Thoracic aorta (tissue), 2 donors: Measurements from ENCODE around the gene MIER2. TPM values are rescaled to one million over a fixed set of nuclear protein-coding genes. Genes with fewer than 3 reads are reported as not detected.

ENCODE experiments used
- ATAC-seq: fragments of 150-250 bp; one replicate; pipeline ENCODE4 v1.8.0; 2017; ENCODE audit warnings: low read depth; ENCODE audit not compliant: insufficient number of reproducible peaks, low FRiP score
- DNase-seq: peaks from one replicate; pipeline ENCODE4 v3.0.0-alpha.2; 2020; ENCODE audit warnings: low spot score
- H3K27ac ChIP-seq, 2 donors: fragments of 200-600 bp; sonication (generic); 1 replicate in 1 of 2; 2 replicates in 1 of 2; pipeline ENCODE4 v1.5.1; 2016; ENCODE audit warnings: mild to moderate bottlenecking in 2 of 2, moderate library complexity in 2 of 2
- H3K27me3 ChIP-seq: fragments of 200-600 bp; sonication (generic); replicated peaks from 2 replicates; pipeline ENCODE4 v1.6.0; 2016; ENCODE audit warnings: mild to moderate bottlenecking; ENCODE audit not compliant: insufficient read depth
- H3K36me3 ChIP-seq: fragments of 200-600 bp; sonication (generic); one replicate; pipeline ENCODE4 v1.5.1; 2016
- H3K4me1 ChIP-seq, 2 donors: fragments of 200-600 bp; sonication (generic); 1 replicate in 1 of 2; 2 replicates in 1 of 2; pipeline versions ENCODE4 v1.5.1 to v1.6.0; 2016; ENCODE audit warnings: low read depth in 2 of 2, mild to moderate bottlenecking in 1 of 2; ENCODE audit not compliant: control insufficient read depth in 1 of 2
- H3K4me3 ChIP-seq: fragments of 200-600 bp; sonication (generic); 2 replicates; pipeline ENCODE4 v1.5.1; 2016; ENCODE audit warnings: mild to moderate bottlenecking
- H3K9me3 ChIP-seq: fragments of 200-600 bp; sonication (generic); 2 replicates; pipeline ENCODE4 v1.5.1; 2016
- CTCF ChIP-seq: fragments of 200-600 bp; sonication (generic); IDR thresholded peaks from one replicate; pipeline ENCODE4 v1.5.1; 2019; ENCODE audit warnings: antibody characterized with exemption
- total RNA-seq, 2 donors: library from RNA; depleted of rRNA; stranded (reverse); fragments of >200 nt; gene quantifications; one replicate each; pipeline versions ENCODE4 v1.1.0 to v1.2.3, GENCODE V29; 2016

The MIER2 gene
- total RNA-seq, 2 donors from 2014 or later: 8.8 to 43.6 TPM

GRCh38 chr19:374886-375235 is 30.3 kb upstream of the MIER2 start:
- DNase-seq (no peak), ATAC-seq (no peak)
- no peak overlapping the region for H3K4me3 ChIP-seq

DNA sequence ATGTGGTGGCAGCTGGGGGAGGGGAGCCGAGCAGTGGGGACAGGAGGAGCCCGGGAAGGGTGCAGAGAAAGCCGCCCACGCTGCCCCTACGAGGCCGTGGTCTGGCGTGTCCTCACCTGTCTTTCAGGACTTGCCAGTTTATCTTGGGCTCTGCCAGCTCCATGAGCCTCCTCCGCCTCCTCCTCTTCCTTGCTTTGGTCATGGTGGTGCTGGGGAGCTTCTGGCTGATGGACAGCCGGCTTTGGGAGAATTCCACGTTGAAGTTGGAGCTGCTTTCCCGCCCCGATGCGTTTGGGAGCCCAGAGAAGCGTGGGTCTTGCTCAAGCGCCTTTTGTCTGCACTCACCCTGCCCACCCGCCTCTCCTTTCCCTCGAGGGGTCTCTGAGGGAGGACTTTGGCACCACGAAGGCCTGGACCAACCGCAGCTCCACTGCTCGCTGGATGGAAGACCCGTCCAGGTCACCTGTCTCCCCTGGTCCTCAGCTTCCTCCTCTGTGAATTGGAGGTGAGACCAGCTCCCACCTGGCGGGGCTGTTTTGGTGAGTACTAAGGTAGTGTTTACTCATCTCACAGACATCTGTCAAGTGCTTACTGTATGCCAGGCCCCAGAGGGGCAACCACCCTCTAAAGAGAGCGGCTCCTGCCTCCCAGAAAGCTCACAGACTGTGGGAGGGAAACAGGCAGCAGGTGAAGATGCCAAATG is 29.7 kb upstream of the MIER2 start:
- DNase-seq: no peak
- H3K27me3 ChIP-seq: no peaks in the 10 kb centered on the region
- no peak for ATAC-seq
- no peak for TF ChIP-seq CTCF
- H3K27ac ChIP-seq: no peak overlapping the region
- no peak overlapping the region for H3K4me3 ChIP-seq
- no peaks in the 10 kb centered on the region for H3K9me3 ChIP-seq
- no peaks in the 10 kb centered on the region for H3K36me3 ChIP-seq
- H3K4me1 ChIP-seq: no peaks in the 10 kb centered on the region

More at GRCh38 chr19:374886-375235, 30.3 kb upstream of the MIER2 start:
- TF ChIP-seq CTCF: no peak
- Histone ChIP-seq H3K36me3 (no peaks in the 10 kb centered on the region), H3K27ac (no peak overlapping the region), H3K9me3 (no peaks in the 10 kb centered on the region), H3K4me1 (no peaks in the 10 kb centered on the region), H3K27me3 (no peaks in the 10 kb centered on the region)

- H3K27ac ChIP-seq: no peak overlapping the region
- ATAC-seq (no peak), DNase-seq (no peak)
- no peaks in the 10 kb centered on the region for H3K36me3 ChIP-seq
- no peaks in the 10 kb centered on the region for H3K9me3 ChIP-seq
- no peaks in the 10 kb centered on the region for H3K4me1 ChIP-seq
- no peak for TF ChIP-seq CTCF
- no peak overlapping the region for H3K4me3 ChIP-seq
- H3K27me3 ChIP-seq: no peaks in the 10 kb centered on the region
Measured at GRCh38 chr19:373391-374182, 29.0 kb upstream of the MIER2 start.

GRCh38 chr19:372306-372890 is 27.8 kb upstream of the MIER2 start:
- H3K4me3 ChIP-seq: no peak overlapping the region
- ATAC-seq (no peak), DNase-seq (no peak)
- H3K27ac ChIP-seq: no peak overlapping the region
- no peak for TF ChIP-seq CTCF
- H3K9me3 ChIP-seq: no peaks in the 10 kb centered on the region
- no peaks in the 10 kb centered on the region for H3K27me3 ChIP-seq
- H3K4me1 ChIP-seq: no peaks in the 10 kb centered on the region
- H3K36me3 ChIP-seq: no peaks in the 10 kb centered on the region

- Histone ChIP-seq H3K9me3 (no peaks in the 10 kb centered on the region), H3K36me3 (no peaks in the 10 kb centered on the region), H3K27me3 (no peaks in the 10 kb centered on the region), H3K27ac (no peak overlapping the region), H3K4me3 (no peak overlapping the region), H3K4me1 (no peaks in the 10 kb centered on the region)
- no peak for TF ChIP-seq CTCF
- no peak for DNase-seq
- ATAC-seq: no peak
Measured at GRCh38 chr19:371501-372168, 27.0 kb upstream of the MIER2 start.
